ENCODE data around the gene HIGD2A.

The HIGD2A gene

GRCh38 chr5:176388444-176389134 is at the start of gene HIGD2A, which contains the start of gene NOP16:
HIGD2A (plus strand) TSS chr5:176388751; CDS start chr5:176388820, 69 bp downstream.
NOP16 (minus strand) TSS chr5:176388598; CDS start chr5:176388539, 59 bp downstream.
- DNase-seq (ENCODE audit: low read depth), result peak; percentile 100

- DNase-seq (ENCODE audit: low read depth), result no peak
Observed at GRCh38 chr5:176339304-176339703, 49.2 kb upstream of the HIGD2A start.

- no peak for DNase-seq (ENCODE audit: low read depth)
Observed at GRCh38 chr5:176341325-176342157, 47.0 kb upstream of the HIGD2A start.

GRCh38 chr5:176342158-176342483 is 46.4 kb upstream of the HIGD2A start:
- no peak for DNase-seq (ENCODE audit: low read depth)

- no peak for DNase-seq (ENCODE audit: low read depth)
Observed at GRCh38 chr5:176342766-176343458, 45.6 kb upstream of the HIGD2A start.

- no peak for DNase-seq (ENCODE audit: low read depth)
Observed at GRCh38 chr5:176350416-176350815, 38.1 kb upstream of the HIGD2A start.

GRCh38 chr5:176352116-176352878 is 36.3 kb upstream of the HIGD2A start:
- DNase-seq (ENCODE audit: low read depth), result no peak

- no peak for DNase-seq (ENCODE audit: low read depth)
Observed at GRCh38 chr5:176353533-176353932, 35.0 kb upstream of the HIGD2A start.

- no peak for DNase-seq (ENCODE audit: low read depth)
Observed at GRCh38 chr5:176355400-176356178, 33.0 kb upstream of the HIGD2A start.

GRCh38 chr5:176356179-176356566 is 32.4 kb upstream of the HIGD2A start:
- no peak for DNase-seq (ENCODE audit: low read depth)

GRCh38 chr5:176359658-176360057 is 28.9 kb upstream of the HIGD2A start:
- peak; percentile 28 for DNase-seq (ENCODE audit: low read depth)

GRCh38 chr5:176360894-176361436 is 27.6 kb upstream of the HIGD2A start:
- peak; percentile 25 for DNase-seq (ENCODE audit: low read depth)

GRCh38 chr5:176361437-176362232 is 26.9 kb upstream of the HIGD2A start, which contains the start of gene KIAA1191:
KIAA1191 (minus strand) TSS chr5:176361764; CDS start chr5:176359508, 2,256 bp downstream.
- DNase-seq (ENCODE audit: low read depth), result peak; percentile 92

- DNase-seq (ENCODE audit: low read depth), result no peak
Observed at GRCh38 chr5:176362233-176362490, 26.4 kb upstream of the HIGD2A start.

GRCh38 chr5:176364765-176365350 is 23.7 kb upstream of the HIGD2A start:
- peak; percentile 42 for DNase-seq (ENCODE audit: low read depth)

GRCh38 chr5:176365351-176366231 is 23.0 kb upstream of the HIGD2A start, which contains the start of gene ARL10:
ARL10 (plus strand) TSS chr5:176365487; CDS start chr5:176365564, 77 bp downstream.
- peak; percentile 63 for DNase-seq (ENCODE audit: low read depth)

- DNase-seq (ENCODE audit: low read depth), result no peak
Observed at GRCh38 chr5:176366232-176366894, 22.2 kb upstream of the HIGD2A start.

GRCh38 chr5:176368726-176369125 is 19.8 kb upstream of the HIGD2A start:
- DNase-seq (ENCODE audit: low read depth), result no peak
